GM18909 (cell line): ENCODE measurements around the gene ATXN3L.

Experiments
- ATAC-seq: cut with Tn5 transposase; IDR thresholded peaks from one replicate; pipeline ENCODE4 v1.9.1; 2021; ENCODE audit warnings: mild to moderate bottlenecking; ENCODE audit not compliant: unreplicated experiment, poor library complexity

ATXN3L gene

DNA sequence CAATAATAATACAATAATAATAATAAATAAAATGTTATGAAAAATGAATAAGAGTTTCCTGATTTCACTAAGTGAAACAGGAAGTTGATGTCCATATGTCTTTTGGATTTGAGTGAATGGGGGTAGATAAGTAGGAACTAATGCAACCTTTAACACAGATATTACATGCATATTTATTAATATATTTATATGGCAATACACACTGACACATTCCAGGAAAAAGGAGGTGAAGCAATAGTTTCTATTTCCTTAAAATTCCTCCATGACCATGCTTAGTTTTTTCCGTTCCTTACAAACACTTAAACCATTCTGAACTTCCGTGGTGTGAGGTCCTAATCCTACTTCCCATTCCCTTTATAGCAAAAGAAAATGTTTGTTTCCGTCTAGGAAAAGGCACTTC lies 48.3 kb downstream of the ATXN3L start:
- no peak for ATAC-seq

GRCh38 chrX:13270360-13270759 lies 49.5 kb downstream of the ATXN3L start:
- no peak for ATAC-seq

DNA sequence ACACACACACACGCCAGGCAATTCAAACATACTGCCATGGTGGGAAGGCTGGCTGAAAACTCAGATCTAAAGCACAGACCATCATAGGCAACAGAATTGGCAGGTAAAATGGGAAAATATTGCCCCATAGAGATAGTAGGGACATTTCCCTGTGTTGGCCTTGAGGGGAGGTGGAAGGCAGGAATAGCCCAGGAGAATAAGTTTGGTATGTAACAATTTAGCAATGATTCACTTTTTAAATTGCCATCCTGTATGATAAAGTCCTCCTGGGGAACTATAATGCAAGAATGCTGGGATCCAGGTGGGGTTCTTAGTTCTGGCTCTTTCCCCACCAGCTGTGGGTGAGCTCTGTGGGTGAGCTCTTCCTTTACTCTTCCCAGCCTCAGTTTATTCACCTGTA lies 51.0 kb downstream of the ATXN3L start:
- ATAC-seq = no peak
